Loucy (cell line): ENCODE data around the gene NCOA5.

Experiments used
- H2AFZ ChIP-seq: fragments of 200-600 bp; sonication (generic); 2 replicates; pipeline ENCODE4 v1.6.0; 2016; ENCODE audit warnings: antibody characterized with exemption, mild to moderate bottlenecking, low read length, moderate library complexity
- H3F3A ChIP-seq: fragments of 200-600 bp; 2 replicates; pipeline ENCODE4 v1.6.0; 2016; ENCODE audit warnings: antibody characterized with exemption, low read depth, mild to moderate bottlenecking
- H3K27me3 ChIP-seq: fragments of 200-600 bp; sonication (generic); 2 replicates; pipeline ENCODE4 v1.6.1; 2014; ENCODE audit warnings: low read length, mild to moderate bottlenecking; ENCODE audit not compliant: insufficient read depth, poor library complexity, severe bottlenecking
- H3K36me3 ChIP-seq: fragments of 200-600 bp; sonication (generic); 2 replicates; pipeline ENCODE4 v1.6.1; 2016; ENCODE audit warnings: low read length; ENCODE audit not compliant: insufficient read depth
- H3K4me1 ChIP-seq: fragments of 200-600 bp; sonication (generic); 2 replicates; pipeline ENCODE4 v1.5.1; 2014; ENCODE audit warnings: low read length, mild to moderate bottlenecking; ENCODE audit not compliant: insufficient read depth, poor library complexity, severe bottlenecking
- H3K4me2 ChIP-seq: fragments of 200-600 bp; sonication (generic); 2 replicates; pipeline ENCODE4 v1.6.0; 2014; ENCODE audit warnings: antibody characterized with exemption, low read length, low read depth, mild to moderate bottlenecking; ENCODE audit not compliant: poor library complexity, severe bottlenecking
- H3K4me3 ChIP-seq: fragments of 200-600 bp; sonication (generic); 2 replicates; pipeline ENCODE4 v1.5.1; 2014; ENCODE audit warnings: low read length, mild to moderate bottlenecking, mixed read lengths; ENCODE audit not compliant: poor library complexity, severe bottlenecking
- H3K79me2 ChIP-seq: fragments of 200-600 bp; sonication (generic); 2 replicates; pipeline ENCODE4 v1.6.1; 2014; ENCODE audit warnings: low read length; ENCODE audit not compliant: insufficient read depth
- H3K9ac ChIP-seq: fragments of 200-600 bp; sonication (generic); 2 replicates; pipeline ENCODE4 v1.6.0; 2014; ENCODE audit warnings: mild to moderate bottlenecking, low read depth, low read length, moderate library complexity; ENCODE audit not compliant: poor library complexity, severe bottlenecking
- H3K9me2 ChIP-seq: fragments of 200-600 bp; sonication (generic); replicated peaks from 2 replicates; pipeline ENCODE4 v1.6.1; 2016; ENCODE audit warnings: low read depth, low read length, mixed read lengths
- H3K9me3 ChIP-seq: fragments of 200-600 bp; sonication (generic); 2 replicates; pipeline ENCODE4 v1.6.1; 2014; ENCODE audit warnings: mild to moderate bottlenecking, antibody characterized with exemption, low read length, low read depth; ENCODE audit not compliant: insufficient read depth
- H4K20me1 ChIP-seq: fragments of 200-600 bp; sonication (generic); 2 replicates; pipeline ENCODE4 v1.6.0; 2014; ENCODE audit warnings: antibody characterized with exemption, low read length, mild to moderate bottlenecking; ENCODE audit not compliant: insufficient read depth, poor library complexity, severe bottlenecking
- EZH2phosphoT487 ChIP-seq: fragments of 200-600 bp; IDR thresholded peaks from 2 replicates; pipeline ENCODE4 v1.6.1; 2018; ENCODE audit warnings: antibody characterized with exemption, mild to moderate bottlenecking, moderate library complexity, borderline replicate concordance
- TF ChIP-seq, protein P1 (sequence below): fragments of 200-600 bp; sonication (generic); conservative IDR thresholded peaks from 2 replicates; pipeline ENCODE4 v1.5.1; 2014; ENCODE audit warnings: mild to moderate bottlenecking, antibody characterized with exemption, low read length

NCOA5 gene

GRCh38 chr20:46089167-46089416, 670 bp downstream of the NCOA5 start:
- Histone ChIP-seq H3K4me1 (peaks cover 34% of the 10 kb centered on the region), H3K4me2 (peak overlapping the region; percentile 88), H3K79me2 (peaks cover 55% of the 10 kb centered on the region), H3K36me3 (no peaks in the 10 kb centered on the region), H3K9ac (peak overlapping the region; percentile 94), H3K9me2 (no peaks in the 10 kb centered on the region), H3K4me3 (peak overlapping the region; percentile 95), H3F3A (no peaks in the 10 kb centered on the region), H3K27me3 (peaks cover 4% of the 10 kb centered on the region), H2AFZ (peak overlapping the region; percentile 79; the same call in 1 of the 2 replicates), H3K9me3 (no peaks in the 10 kb centered on the region), H4K20me1 (peaks cover 53% of the 10 kb centered on the region)
- TF ChIP-seq EZH2phosphoT487: no peak

DNA sequence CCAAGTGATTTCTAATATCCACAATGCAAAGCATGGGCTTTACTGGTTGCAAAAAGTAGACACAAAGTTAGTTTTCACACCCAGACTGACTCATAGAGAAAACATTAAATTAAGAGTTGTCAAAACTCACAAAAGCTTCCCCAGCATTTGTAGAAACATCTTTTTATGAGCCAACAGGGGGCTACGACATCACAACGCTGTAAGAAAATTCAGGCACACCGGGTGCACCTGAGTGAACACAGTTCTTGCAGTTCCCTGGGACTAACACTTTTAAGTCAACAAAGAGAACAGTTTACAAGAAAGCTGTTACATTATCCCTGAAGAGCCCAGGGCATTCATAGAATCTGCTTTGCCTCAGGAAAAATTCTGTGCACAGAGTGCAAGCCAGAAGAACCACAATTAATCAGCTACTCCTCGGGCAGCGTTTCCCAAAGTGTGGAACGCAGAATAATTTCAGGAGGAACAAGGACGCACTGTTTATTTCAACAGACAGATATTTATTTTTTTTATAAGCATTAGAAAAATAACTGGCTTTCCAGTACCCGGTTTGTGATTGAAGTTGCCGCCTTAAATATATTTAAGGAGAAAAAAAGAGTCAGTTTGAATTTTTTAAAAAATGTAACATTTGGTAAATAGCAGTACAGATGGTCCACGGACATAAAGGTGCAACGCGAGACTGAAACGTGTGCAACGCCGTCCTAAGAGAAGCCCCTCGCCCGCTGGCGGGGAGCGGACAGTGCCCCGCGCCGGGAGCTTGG, 1.2 kb downstream of the NCOA5 start:
- Histone ChIP-seq H3K9ac (peak overlapping the region; percentile 94), H3K4me2 (peak overlapping the region; percentile 88), H3K4me1 (peaks cover 39% of the 10 kb centered on the region), H3K9me2 (no peaks in the 10 kb centered on the region), H3K9me3 (no peaks in the 10 kb centered on the region), H2AFZ (no peak overlapping the region), H3F3A (no peaks in the 10 kb centered on the region), H3K27me3 (peaks cover 4% of the 10 kb centered on the region), H4K20me1 (peaks cover 58% of the 10 kb centered on the region), H3K79me2 (peaks cover 60% of the 10 kb centered on the region), H3K4me3 (peak overlapping the region; percentile 95), H3K36me3 (no peaks in the 10 kb centered on the region)
- TF ChIP-seq, protein P1, sequence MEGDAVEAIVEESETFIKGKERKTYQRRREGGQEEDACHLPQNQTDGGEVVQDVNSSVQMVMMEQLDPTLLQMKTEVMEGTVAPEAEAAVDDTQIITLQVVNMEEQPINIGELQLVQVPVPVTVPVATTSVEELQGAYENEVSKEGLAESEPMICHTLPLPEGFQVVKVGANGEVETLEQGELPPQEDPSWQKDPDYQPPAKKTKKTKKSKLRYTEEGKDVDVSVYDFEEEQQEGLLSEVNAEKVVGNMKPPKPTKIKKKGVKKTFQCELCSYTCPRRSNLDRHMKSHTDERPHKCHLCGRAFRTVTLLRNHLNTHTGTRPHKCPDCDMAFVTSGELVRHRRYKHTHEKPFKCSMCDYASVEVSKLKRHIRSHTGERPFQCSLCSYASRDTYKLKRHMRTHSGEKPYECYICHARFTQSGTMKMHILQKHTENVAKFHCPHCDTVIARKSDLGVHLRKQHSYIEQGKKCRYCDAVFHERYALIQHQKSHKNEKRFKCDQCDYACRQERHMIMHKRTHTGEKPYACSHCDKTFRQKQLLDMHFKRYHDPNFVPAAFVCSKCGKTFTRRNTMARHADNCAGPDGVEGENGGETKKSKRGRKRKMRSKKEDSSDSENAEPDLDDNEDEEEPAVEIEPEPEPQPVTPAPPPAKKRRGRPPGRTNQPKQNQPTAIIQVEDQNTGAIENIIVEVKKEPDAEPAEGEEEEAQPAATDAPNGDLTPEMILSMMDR: no peak
- TF ChIP-seq EZH2phosphoT487: no peak

GRCh38 chr20:46087161-46087560, 2.6 kb downstream of the NCOA5 start:
- Histone ChIP-seq H3F3A (no peaks in the 10 kb centered on the region), H3K9ac (peak overlapping the region; percentile 30), H3K79me2 (peaks cover 74% of the 10 kb centered on the region), H3K4me3 (peak overlapping the region; percentile 95), H4K20me1 (peaks cover 72% of the 10 kb centered on the region), H2AFZ (no peak overlapping the region), H3K4me2 (peak overlapping the region; percentile 88), H3K36me3 (no peaks in the 10 kb centered on the region), H3K9me3 (no peaks in the 10 kb centered on the region), H3K27me3 (peaks cover 4% of the 10 kb centered on the region), H3K4me1 (peaks cover 52% of the 10 kb centered on the region), H3K9me2 (no peaks in the 10 kb centered on the region)
- TF ChIP-seq EZH2phosphoT487: no peak
- TF ChIP-seq, protein P1: peak; percentile 66
